ENCODE data around the gene SEMA4B.

The SEMA4B gene

DNA sequence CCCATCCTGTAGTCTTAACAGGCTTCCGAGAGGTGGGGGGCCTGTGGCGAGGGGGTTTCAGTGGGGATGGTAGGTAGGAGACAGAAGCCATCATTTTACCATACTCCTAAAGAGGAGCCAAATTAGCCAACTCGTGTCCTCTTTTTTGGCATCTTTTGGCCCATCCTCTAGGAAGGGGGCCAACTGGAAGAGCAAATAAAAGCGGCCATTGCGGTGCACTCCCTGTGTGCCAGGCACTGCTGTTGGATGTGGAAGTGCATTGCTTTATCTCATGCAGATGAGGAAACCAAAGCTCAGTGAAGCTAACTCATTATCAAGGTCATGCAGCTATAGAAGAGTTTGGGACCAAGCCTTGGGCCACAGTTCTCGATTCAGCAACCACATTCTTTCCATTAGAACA lies 6.1 kb downstream of the SEMA4B start:
- no peak for DNase-seq

DNA sequence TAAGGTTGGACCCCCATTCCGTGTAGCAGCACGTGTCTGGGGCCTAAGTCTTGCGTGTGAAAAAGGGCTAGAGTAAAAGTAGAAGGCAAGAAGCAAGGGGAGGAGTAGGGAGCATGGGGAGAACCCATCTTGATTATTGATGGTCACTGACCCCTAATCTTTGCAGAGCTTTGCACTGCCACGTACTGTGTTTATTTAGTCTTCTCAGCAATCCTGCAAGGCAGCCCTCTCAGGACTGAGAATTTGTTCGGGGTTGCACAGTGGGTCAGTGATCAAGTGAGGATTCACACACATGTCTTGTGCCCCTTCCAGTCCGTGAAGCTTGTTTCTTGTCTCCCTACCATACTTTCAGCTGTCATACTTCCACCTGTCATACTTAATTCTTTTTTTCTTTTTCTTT lies 7.2 kb downstream of the SEMA4B start:
- DNase-seq = no peak

- DNase-seq = no peak
Measured at GRCh38 chr15:90209591-90209990, 8.5 kb downstream of the SEMA4B start.

- no peak for DNase-seq
Measured at GRCh38 chr15:90210593-90210992, 9.5 kb downstream of the SEMA4B start.

- DNase-seq = no peak
Measured at GRCh38 chr15:90211009-90211408, 9.9 kb downstream of the SEMA4B start.

DNA sequence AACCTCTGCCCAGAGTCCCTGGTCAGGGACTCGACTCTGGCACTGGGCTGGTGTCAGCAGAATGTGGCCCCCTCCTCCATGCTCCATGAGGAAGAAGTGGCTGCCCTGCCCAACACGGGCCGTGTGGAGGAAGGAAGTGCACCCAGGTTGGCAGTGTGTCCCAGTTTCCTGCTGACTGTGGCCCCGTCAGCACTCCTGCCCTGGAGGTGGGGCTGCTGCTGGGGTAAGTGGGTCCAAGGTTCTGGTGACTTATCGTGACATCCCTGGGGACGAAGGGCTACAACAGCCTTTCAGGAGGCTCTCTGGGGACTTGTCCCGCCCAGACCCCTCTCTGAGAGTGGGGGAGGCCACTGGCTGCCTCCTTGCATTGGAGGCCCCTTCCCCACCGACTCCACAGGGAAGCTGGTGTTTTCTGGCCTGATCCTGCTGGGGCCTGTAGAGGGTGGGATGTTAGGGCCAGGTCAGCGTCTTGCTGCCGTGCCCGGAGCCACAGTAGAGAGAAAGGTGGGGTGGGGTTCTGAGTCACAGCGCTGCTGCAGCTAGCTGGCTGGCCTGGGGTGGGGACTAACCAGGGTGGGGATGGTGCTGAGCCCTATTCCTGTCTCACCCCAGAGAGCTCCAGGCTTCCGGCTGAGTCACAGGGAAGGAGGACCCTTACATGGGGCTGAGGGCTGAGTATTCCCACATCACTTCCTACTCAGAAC lies 10.5 kb downstream of the SEMA4B start:
- DNase-seq = peak; percentile 33

GRCh38 chr15:90212221-90213098 lies 11.3 kb downstream of the SEMA4B start:
- DNase-seq = no peak

- DNase-seq = peak; percentile 37
Measured at GRCh38 chr15:90213122-90213817, 12.1 kb downstream of the SEMA4B start.

DNA sequence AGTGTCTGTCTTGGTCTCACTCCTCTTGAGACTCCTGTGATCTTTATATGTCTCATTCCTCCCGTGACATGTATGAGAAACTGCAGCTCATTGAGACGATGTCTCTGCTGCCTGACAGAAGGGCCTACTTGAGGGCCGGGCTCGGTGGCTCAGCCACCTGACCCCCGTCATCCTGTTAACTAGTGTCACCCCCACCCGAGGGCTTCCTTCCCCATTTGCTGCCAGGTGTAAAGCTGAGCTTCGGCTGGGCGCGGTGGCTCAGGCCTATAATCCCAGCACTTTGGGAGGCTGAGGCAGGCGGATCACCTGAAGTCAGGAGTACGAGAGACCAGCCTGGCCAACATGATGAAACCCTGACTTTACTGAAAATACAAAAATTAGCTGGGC lies 12.7 kb downstream of the SEMA4B start:
- DNase-seq = no peak

- DNase-seq = peak; percentile 43
Measured at GRCh38 chr15:90214553-90215196, 13.5 kb downstream of the SEMA4B start.

GRCh38 chr15:90217671-90218394 lies 16.7 kb downstream of the SEMA4B start:
- DNase-seq = no peak

DNA sequence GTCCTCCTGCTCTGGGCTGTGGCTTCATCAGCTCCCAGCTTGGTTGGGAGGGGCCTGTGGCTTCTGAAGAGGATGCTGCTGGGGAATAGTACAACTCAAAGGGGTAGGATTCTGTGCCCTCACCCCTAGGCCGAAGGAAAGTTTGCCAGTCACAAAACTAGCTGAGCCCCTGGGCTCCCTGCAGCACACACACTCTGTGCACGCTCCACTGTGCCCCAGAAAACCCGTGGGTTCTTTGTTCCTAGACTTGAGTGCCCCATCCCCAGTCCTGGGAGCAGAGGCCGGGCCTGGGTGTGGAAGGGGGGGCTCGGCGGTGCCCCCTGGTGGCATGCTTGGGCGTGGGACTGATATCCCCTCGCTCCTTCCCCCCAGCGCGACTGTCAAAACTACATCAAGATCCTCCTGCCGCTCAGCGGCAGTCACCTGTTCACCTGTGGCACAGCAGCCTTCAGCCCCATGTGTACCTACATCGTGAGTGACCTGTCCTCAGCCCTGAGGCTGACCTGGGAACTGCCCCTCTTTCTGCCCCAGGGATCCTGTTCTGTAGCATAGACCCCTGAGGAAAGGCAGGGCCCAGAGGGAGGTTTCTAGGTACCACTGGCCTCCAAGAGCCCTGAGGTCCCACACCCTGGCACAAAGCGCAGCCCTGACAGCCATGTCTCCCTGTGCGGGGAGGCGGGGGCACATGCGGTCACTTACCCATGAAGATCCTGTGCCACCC lies 18.5 kb downstream of the SEMA4B start:
- DNase-seq = peak; percentile 75

DNA sequence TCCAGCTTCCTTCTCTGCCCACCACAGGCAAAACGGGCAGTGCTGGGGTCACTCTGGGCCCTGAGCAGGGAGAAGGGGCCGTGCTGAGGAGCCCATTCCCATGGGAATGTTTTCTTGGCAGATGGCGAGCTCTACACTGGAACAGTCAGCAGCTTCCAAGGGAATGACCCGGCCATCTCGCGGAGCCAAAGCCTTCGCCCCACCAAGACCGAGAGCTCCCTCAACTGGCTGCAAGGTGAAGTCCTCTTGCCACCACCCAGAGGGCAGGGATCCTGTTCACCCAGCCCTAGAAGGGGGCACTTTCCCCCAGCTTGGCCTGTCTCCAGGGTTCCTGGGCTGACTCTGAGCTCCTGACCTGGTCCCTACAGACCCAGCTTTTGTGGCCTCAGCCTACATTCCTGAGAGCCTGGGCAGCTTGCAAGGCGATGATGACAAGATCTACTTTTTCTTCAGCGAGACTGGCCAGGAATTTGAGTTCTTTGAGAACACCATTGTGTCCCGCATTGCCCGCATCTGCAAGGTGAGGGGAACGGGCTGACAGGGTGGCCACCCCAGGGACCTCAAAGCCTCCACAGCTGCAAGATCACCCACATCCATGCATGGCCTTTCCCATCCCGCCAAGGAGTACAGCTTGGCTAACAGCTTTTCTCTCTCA lies 20.2 kb downstream of the SEMA4B start:
- DNase-seq = peak; percentile 83

DNA sequence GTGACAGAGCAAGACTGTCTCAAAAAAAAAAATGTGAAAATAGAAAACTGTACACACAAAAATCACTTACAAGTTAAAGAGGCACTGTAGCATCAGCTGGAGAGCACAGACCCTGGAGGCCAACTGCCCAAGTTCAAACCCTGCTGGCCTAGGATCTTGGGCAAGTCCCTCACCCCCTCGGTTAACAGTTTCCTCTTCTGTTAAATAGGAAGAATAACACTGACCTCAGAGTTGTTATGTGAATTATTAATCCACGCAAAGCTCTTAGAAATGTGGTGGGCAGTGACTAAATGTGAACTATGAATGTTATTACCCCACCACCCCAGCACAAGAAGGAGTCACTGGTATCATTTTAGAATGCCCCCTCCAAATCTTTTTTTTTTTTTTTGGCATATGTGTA lies 21.4 kb downstream of the SEMA4B start:
- DNase-seq = no peak

GRCh38 chr15:90223441-90224165 lies 22.5 kb downstream of the SEMA4B start:
- no peak for DNase-seq

GRCh38 chr15:90225047-90225446 lies 23.9 kb downstream of the SEMA4B start:
- DNase-seq = no peak

DNA sequence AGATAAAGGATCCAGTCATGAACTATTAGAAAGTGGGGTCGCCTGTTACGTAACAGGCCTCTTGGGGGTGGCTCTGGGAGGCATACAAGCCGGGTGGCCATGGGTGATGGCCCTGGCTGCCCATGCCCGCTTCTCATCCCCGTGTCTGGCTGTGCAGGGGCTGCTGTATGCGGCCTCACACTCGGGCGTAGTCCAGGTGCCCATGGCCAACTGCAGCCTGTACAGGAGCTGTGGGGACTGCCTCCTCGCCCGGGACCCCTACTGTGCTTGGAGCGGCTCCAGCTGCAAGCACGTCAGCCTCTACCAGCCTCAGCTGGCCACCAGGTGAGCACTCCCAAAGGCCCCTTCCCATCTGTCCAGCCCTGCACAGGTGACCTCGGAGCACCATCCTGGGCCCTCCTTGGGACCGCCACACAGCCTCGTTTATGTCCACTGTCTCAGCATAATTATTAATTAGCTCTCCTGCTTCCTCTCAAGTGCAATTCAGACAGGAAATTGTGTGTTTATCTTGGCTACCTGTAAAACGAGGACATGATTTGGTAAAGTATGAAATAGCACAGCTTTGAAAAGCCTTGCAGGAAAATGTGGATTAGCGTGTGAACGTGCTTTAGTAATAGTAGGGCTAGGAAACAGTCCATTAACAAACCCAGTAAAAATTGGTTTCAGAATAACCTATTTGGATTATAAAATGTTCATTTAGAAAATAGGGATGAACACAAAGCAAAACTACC lies 24.5 kb downstream of the SEMA4B start:
- no peak for DNase-seq

- DNase-seq = no peak
Measured at GRCh38 chr15:90227336-90227735, 26.2 kb downstream of the SEMA4B start.

Measured in hematopoietic multipotent progenitor cell treated with erythropoietin and hydrocortisone succinate and interleukin-3 and kit ligand, for 4 days (in vitro differentiated cells).